WTC11 (cell line): ENCODE data around the gene GCNT4. TPM values are rescaled to one million over a fixed set of nuclear protein-coding genes. Genes with fewer than 3 reads are reported as not detected.

Experiments used
- ATAC-seq: fragments of 200-7000 bp; cut with Tn5 transposase; 2 replicates; pipeline ENCODE4 v1.10.0; 2021; ENCODE audit warnings: mild to moderate bottlenecking, moderate library complexity
- CTCF ChIA-PET: fragments of 300-600 bp; sonication (Branson Sonifier 250); formaldehyde crosslinking; loops from one replicate; lab custom pipeline; 2021; ENCODE audit warnings: antibody characterized with exemption; lab: Charles Lee
- POLR2A ChIA-PET: fragments of 350-600 bp; sonication (Branson Sonifier 250); formaldehyde crosslinking; loops from one replicate; lab custom pipeline; 2021; ENCODE audit warnings: antibody characterized with exemption; lab: Charles Lee
- DNase-seq: peaks from one replicate; pipeline ENCODE4 v3.0.0; 2021; ENCODE audit warnings: low spot score
- H3K27ac Mint-ChIP-seq: 2 replicates; pipeline ENCODE4 v1.8.0; 2021; ENCODE audit warnings: mixed read lengths
- H3K27me3 Mint-ChIP-seq: 2 replicates; pipeline ENCODE4 v1.8.0; 2021; ENCODE audit warnings: low read depth, mild to moderate bottlenecking, moderate library complexity, mixed read lengths
- H3K36me3 Mint-ChIP-seq: 2 replicates; pipeline ENCODE4 v1.8.0; 2021; ENCODE audit warnings: mixed read lengths
- H3K4me1 Mint-ChIP-seq: 2 replicates; pipeline ENCODE4 v1.8.0; 2022; ENCODE audit warnings: mixed read lengths
- H3K4me3 Mint-ChIP-seq: 2 replicates; pipeline ENCODE4 v1.8.0; 2021; ENCODE audit warnings: mild to moderate bottlenecking, moderate library complexity, mixed read lengths
- H3K9me3 Mint-ChIP-seq: 2 replicates; pipeline ENCODE4 v1.8.0; 2021; ENCODE audit warnings: mixed read lengths
- ARID4B ChIP-seq: sonication (generic); formaldehyde crosslinking; IDR thresholded peaks from 2 replicates; pipeline ENCODE4 v1.8.0; 2023; ENCODE audit warnings: missing genetic modification reagents, mild to moderate bottlenecking, borderline replicate concordance
- ATF3 ChIP-seq: sonication (generic); formaldehyde crosslinking; conservative IDR thresholded peaks from 2 replicates; pipeline ENCODE4 v1.8.1; 2022; ENCODE audit warnings: mild to moderate bottlenecking, missing genetic modification reagents
- CBFB ChIP-seq: sonication (generic); formaldehyde crosslinking; IDR thresholded peaks from 2 replicates; pipeline ENCODE4 v1.8.1; 2022; ENCODE audit warnings: mild to moderate bottlenecking, low read depth, missing genetic modification reagents
- E2F1 ChIP-seq: sonication (generic); formaldehyde crosslinking; IDR thresholded peaks from 2 replicates; pipeline ENCODE4 v1.8.0; 2022; ENCODE audit warnings: mild to moderate bottlenecking, missing genetic modification reagents
- ELF4 ChIP-seq: sonication (generic); formaldehyde crosslinking; IDR thresholded peaks from 2 replicates; pipeline ENCODE4 v1.8.1; 2022; ENCODE audit warnings: low read depth, mild to moderate bottlenecking, moderate library complexity, missing genetic modification reagents
- GRHL2 ChIP-seq: fragments of 250-450 bp; sonication (Bioruptor Pico); IDR thresholded peaks from 2 replicates; pipeline ENCODE4 v1.8.0; 2022; ENCODE audit warnings: mild to moderate bottlenecking, moderate library complexity; ENCODE audit not compliant: insufficient replicate concordance, severe bottlenecking
- IRF2 ChIP-seq: sonication (generic); formaldehyde crosslinking; IDR thresholded peaks from 2 replicates; pipeline ENCODE4 v1.8.0; 2022; ENCODE audit warnings: low read depth, missing genetic modification reagents, borderline replicate concordance
- JAZF1 ChIP-seq: fragments of 250-450 bp; sonication (Bioruptor Pico); IDR thresholded peaks from 2 replicates; pipeline ENCODE4 v1.9.0; 2021; ENCODE audit warnings: moderate library complexity, mild to moderate bottlenecking, inconsistent platforms
- NFE2L1 ChIP-seq: sonication (generic); formaldehyde crosslinking; IDR thresholded peaks from 2 replicates; pipeline ENCODE4 v1.8.1; 2023; ENCODE audit warnings: missing genetic modification reagents
- NFYB ChIP-seq: sonication (generic); formaldehyde crosslinking; conservative IDR thresholded peaks from 2 replicates; pipeline ENCODE4 v1.8.0; 2022; ENCODE audit warnings: low read depth, missing genetic modification reagents
- NR2C2 ChIP-seq: sonication (generic); formaldehyde crosslinking; IDR thresholded peaks from 2 replicates; pipeline ENCODE4 v1.8.0; 2022; ENCODE audit warnings: mild to moderate bottlenecking, missing genetic modification reagents
- NR3C1 ChIP-seq: sonication (generic); formaldehyde crosslinking; conservative IDR thresholded peaks from 2 replicates; pipeline ENCODE4 v1.8.1; 2023; ENCODE audit warnings: low read depth, mild to moderate bottlenecking, missing genetic modification reagents
- OVOL2 ChIP-seq: fragments of 250-450 bp; sonication (Bioruptor Pico); IDR thresholded peaks from 2 replicates; pipeline ENCODE4 v1.9.0; 2021; ENCODE audit warnings: mild to moderate bottlenecking, borderline replicate concordance
- RELA ChIP-seq: sonication (generic); formaldehyde crosslinking; IDR thresholded peaks from 2 replicates; pipeline ENCODE4 v1.8.1; 2022; ENCODE audit warnings: missing genetic modification reagents, mild to moderate bottlenecking, borderline replicate concordance
- SP1 ChIP-seq: sonication (generic); formaldehyde crosslinking; conservative IDR thresholded peaks from 2 replicates; pipeline ENCODE4 v1.8.1; 2022; ENCODE audit warnings: missing genetic modification reagents
- TCF7 ChIP-seq: sonication (generic); formaldehyde crosslinking; IDR thresholded peaks from 2 replicates; pipeline ENCODE4 v1.8.0; 2022; ENCODE audit warnings: mild to moderate bottlenecking, low read depth, missing genetic modification reagents, moderate library complexity
- TEAD1 ChIP-seq: sonication (generic); formaldehyde crosslinking; IDR thresholded peaks from 2 replicates; pipeline ENCODE4 v1.8.0; 2022; ENCODE audit warnings: mild to moderate bottlenecking, missing genetic modification reagents
- ZNF281 ChIP-seq: sonication (generic); formaldehyde crosslinking; IDR thresholded peaks from 2 replicates; pipeline ENCODE4 v1.8.0; 2023; ENCODE audit warnings: mild to moderate bottlenecking, missing genetic modification reagents
- ZNF317 ChIP-seq: sonication (generic); formaldehyde crosslinking; IDR thresholded peaks from 2 replicates; pipeline ENCODE4 v1.8.1; 2023; ENCODE audit warnings: low read depth, mild to moderate bottlenecking, moderate library complexity, missing genetic modification reagents, borderline replicate concordance
- ZNF396 ChIP-seq: fragments of 250-450 bp; sonication (Bioruptor Pico); IDR thresholded peaks from 2 replicates; pipeline ENCODE4 v1.8.0; 2021; ENCODE audit warnings: mild to moderate bottlenecking, moderate library complexity, borderline replicate concordance
- ZNF416 ChIP-seq: fragments of 250-450 bp; sonication (Bioruptor Pico); IDR thresholded peaks from 2 replicates; pipeline ENCODE4 v1.9.0; 2021; ENCODE audit warnings: mild to moderate bottlenecking, inconsistent platforms
- ZNF532 ChIP-seq: fragments of 250-450 bp; sonication (Bioruptor Pico); IDR thresholded peaks from 2 replicates; pipeline ENCODE4 v1.9.0; 2021; ENCODE audit warnings: mild to moderate bottlenecking, borderline replicate concordance
- total RNA-seq: library from RNA; stranded (reverse); gene quantifications from 3 replicates; pipeline ENCODE4 v1.2.3, GENCODE V29; 2021

The GCNT4 gene
- total RNA-seq, 1 experiment from 2014 or later = 1.8 TPM

- CTCF ChIA-PET = no interaction called here
- no peaks in the 10 kb centered on the region for H3K36me3 Mint-ChIP-seq
- no peak overlapping the region for H3K27ac Mint-ChIP-seq
- TF ChIP-seq ARID4B (CRISPR knock-in tag) (no peak), ZNF317 (CRISPR knock-in tag) (no peak), TCF7 (CRISPR knock-in tag) (no peak), RELA (no peak), ZNF396 (no peak), ZNF416 (CRISPR knock-in tag) (no peak), ATF3 (CRISPR knock-in tag) (no peak)
- TF ChIP-seq, all 79 proteins: peak for 0
- peaks cover 9% of the 10 kb centered on the region for H3K4me1 Mint-ChIP-seq
- H3K9me3 Mint-ChIP-seq = 0 out of 2 replicates have a peak, but pooled peaks cover 6% of the 10 kb centered on the region
- POLR2A ChIA-PET = no interaction called here
- H3K4me3 Mint-ChIP-seq = no peak overlapping the region
- no peaks in the 10 kb centered on the region for H3K27me3 Mint-ChIP-seq
- DNase-seq (no peak), ATAC-seq (no peak)
These were observed 35.5 kb downstream of the GCNT4 start for GRCh38 chr5:75016896-75017295.

- H3K4me1 Mint-ChIP-seq = peaks cover 19% of the 10 kb centered on the region
- DNase-seq (no peak), ATAC-seq (no peak)
- H3K4me3 Mint-ChIP-seq = no peak overlapping the region
- no peaks in the 10 kb centered on the region for H3K36me3 Mint-ChIP-seq
- no peak overlapping the region for H3K27ac Mint-ChIP-seq
- H3K9me3 Mint-ChIP-seq = 0 out of 2 replicates have a peak, but pooled peaks cover 6% of the 10 kb centered on the region
- ChIA-PET POLR2A (no interaction called here), CTCF (interaction anchor here (1.2 kb wide), 1 partner anchor 38 kb away, joined by 3 read pairs; no protein-coding TSS in a partner anchor)
- H3K27me3 Mint-ChIP-seq = no peaks in the 10 kb centered on the region
- TF ChIP-seq TEAD1 = no peak
- TF ChIP-seq SP1 (CRISPR knock-in tag) = no peak
- TF ChIP-seq GRHL2 (CRISPR knock-in tag) = no peak
- no peak for TF ChIP-seq NR3C1
- TF ChIP-seq CBFB = no peak
- TF ChIP-seq NFE2L1 (CRISPR knock-in tag) = no peak
- no peak for TF ChIP-seq ZNF281 (CRISPR knock-in tag)
- no peak for TF ChIP-seq ELF4
- TF ChIP-seq E2F1 = no peak
- no peak for TF ChIP-seq OVOL2 (CRISPR knock-in tag)
- TF ChIP-seq IRF2 (CRISPR knock-in tag) = no peak
- TF ChIP-seq NFYB (CRISPR knock-in tag) = no peak
- TF ChIP-seq JAZF1 = no peak
- TF ChIP-seq NR2C2 = no peak
- TF ChIP-seq ZNF396 = no peak
- TF ChIP-seq ZNF532 (CRISPR knock-in tag) = no peak
These were observed 39.6 kb downstream of the GCNT4 start for GRCh38 chr5:75012748-75013147.
